Fibroblast of skin of left biceps (primary cell): Measurements from ENCODE around the gene S1PR1.
"Not testable (repeated sequence)": the region's sequence is repeated elsewhere in the genome, so short reads cannot be mapped to it uniquely, and the experiment has no call there.

ENCODE experiments used
- DNase-seq, 2 experiments: peaks; one replicate each; pipeline ENCODE4 v3.0.0-alpha.2; 2013; ENCODE audit warnings: low read depth in 2 of 2

The S1PR1 gene

DNA sequence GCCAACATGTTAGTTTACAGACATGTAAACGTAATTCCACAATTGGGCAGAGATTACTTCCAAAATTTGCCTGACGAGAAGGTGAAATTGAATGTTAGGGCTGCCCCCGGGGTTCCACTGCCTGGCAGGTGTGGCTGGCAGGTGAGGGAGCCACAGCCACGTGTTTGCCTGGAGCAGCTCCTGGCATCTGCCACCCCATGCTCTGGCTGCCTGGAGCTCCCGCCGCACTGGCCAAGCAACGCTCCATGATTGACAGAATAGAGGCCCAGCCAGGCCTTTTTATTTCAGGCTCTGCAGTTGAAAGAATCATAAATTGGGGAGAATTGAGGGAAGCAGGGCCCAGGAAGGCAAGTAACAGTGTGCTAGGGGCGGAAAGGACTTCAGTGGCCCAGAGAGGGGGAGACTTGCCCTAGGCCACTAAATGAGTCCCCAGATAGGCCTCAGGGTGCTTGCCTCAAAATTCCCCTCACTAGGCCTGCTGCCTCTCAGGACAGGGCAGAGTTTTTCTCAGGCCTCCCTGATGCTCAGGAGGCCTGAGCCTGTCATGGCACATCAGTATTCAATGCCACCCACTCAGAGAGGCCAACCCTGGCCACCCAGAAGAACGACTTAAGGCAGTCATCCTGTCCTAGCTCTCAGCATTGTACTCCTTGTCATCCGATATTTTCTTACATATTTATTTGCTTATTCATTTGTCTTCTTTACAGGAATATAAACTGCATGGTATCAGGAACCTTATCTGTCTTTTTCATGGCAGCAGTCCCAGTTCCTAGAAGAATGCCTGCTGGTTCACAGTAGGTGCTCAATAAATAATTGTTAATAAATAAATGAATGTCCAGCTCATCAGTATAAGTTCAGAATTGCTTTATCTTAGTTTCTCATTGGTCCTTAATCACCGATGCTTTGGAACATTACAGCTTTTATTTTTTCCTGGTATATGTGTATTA lies 16.6 kb upstream of the S1PR1 start:
- DNase-seq, result no peak

DNA sequence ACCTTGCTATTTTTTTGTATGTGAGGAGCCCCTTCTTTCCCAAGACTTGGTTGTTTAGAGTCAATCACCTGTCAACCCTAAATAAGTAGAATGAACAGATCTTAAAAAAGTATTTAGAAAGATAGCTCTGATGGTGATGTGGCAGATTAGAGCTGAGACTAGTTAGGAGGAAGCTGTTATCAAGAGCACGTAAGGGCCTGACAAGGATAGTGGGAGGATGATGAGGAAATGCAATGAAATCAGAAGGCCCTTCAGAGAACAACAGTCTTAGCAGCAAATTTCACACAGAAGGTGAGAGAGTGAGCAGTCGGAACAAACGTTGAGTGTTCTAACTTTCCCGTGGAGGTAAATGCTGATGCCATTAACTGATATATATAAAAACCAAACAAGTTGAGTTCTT lies 15.9 kb upstream of the S1PR1 start:
- DNase-seq, result no peak

DNA sequence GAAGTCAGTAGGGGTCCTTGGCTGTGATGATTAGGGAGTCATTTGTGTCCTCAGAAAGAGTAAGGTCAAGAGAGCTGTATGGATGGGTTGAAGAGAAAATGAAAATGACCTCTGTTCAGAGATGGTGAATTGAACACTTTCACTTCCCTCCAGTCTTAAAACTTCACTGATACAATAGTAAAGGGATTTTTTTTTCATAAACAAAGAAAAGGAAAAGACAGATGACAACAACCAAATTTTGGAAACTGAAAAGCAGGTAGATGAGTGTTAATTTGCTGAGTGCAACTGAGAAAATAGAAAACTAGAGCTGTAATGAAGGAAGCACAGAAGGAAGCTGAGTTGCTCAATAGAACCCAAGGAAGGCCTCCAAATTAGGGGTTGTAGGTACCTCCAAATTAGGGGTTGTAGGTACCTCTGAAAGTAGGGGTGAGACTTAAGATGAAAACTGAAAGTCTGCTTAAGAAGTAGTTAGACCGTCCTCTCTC lies 14.8 kb upstream of the S1PR1 start:
- DNase-seq, result no peak

DNA sequence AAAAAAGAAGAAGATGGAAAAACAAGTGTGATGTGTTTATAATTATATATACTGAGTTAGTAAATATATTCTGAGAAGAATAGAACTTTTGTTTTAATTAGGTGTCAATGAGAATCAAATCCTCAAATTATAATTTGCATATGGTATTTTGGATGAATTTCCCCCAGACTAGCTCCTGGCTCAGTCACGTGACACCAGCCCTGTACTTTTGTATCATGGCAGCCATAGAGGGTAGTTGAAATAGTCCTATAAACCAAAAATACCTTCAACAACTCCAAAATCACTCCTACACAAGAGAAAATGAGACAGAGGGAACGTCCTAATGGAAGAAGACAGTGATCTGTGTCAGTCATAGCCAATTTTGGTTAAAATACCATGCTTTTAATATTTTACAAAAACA lies 9.0 kb upstream of the S1PR1 start:
- DNase-seq, result no peak

DNA sequence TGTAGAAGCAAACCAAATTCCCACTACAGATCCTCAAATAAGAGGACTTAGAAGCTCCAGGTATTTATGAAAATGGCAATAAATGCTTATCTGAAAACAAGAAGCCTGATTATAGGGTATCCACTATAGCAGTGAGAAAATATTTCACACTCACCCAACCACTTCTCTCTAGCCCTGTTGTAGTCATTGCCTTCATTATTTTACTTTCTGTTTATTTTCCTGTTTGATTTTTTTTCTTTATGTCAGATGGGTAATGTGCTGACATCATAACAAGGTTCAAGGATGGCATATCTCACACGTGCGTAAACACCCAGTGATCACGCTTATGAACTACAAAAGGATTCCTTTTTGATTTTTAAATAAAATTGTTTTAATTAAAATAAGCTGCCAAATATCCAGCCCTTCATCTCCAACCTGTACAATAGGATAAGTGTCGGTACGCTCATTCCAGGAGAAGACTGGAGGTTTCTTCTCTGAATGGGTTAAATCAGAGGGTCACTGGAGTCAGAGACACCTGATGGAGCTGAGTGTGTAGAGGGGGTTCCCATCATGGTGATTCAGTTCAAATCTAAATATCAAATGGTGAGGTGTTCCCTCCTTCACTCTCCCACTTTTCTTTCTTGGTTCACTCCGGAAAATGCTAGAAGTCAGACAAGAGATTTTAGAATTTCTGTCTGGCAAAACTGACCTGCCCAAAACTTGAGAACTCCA lies 8.2 kb upstream of the S1PR1 start:
- DNase-seq, result no peak

DNA sequence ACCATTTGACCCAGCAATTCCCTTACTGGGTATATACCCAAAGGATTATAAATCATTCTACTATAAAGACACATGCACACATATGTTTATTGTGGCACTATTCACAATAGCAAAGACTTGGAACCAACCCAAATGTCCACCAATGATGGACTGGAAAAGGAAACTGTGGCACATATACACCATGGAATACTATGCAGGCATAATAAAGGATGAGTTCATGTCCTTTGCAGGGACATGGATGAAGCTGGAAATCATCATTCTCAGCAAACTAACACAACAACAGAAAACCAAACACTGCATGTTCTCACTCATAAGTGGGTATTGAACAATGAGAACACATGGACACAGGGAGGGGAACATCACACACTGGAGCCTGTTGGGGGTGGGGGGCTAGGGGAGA lies 4.6 kb upstream of the S1PR1 start:
- not testable (repeated sequence) for DNase-seq

DNA sequence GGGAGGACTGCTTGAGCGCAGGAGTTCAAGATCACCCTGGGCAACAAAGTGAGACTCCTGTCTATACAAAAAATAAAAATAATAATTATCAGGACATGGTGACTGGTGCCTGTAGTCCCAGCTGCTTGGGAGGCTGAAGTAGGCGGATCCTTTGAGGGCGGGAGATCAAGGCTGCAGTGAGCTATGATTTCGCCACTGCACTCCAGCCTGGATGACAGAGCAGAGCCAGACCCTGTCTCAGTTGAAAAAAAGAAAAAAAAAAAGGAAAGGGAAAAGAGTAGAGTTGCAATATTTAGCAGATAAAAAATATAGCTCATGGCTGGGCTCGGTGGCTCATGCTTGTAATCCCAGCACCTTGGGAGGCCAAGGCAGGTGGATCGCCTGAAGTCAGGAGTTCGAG lies 3.3 kb upstream of the S1PR1 start:
- DNase-seq, result no peak

DNA sequence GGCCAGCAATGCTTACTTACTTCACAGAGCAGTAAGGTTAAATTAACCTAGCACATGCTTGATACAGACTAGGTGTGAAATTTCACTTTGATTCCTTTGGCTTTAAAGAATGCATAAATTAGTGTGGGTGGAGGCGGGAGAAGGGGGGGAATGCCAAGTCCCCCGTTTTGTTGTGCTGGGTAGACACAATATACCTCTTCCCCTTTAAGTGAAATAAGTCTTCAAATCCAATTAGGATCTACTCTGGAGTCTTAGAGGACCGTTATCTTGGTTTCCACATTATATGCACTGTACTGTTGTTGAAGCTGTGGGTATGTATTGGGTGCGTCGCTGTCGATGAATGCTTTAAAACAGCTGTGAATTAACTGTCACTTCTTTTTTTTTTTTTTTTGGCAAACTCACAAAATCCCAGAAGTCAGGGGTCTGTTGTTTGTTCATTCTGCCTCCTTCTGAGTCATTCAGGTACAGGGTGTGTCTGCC lies 1.6 kb upstream of the S1PR1 start:
- no peak for DNase-seq

DNA sequence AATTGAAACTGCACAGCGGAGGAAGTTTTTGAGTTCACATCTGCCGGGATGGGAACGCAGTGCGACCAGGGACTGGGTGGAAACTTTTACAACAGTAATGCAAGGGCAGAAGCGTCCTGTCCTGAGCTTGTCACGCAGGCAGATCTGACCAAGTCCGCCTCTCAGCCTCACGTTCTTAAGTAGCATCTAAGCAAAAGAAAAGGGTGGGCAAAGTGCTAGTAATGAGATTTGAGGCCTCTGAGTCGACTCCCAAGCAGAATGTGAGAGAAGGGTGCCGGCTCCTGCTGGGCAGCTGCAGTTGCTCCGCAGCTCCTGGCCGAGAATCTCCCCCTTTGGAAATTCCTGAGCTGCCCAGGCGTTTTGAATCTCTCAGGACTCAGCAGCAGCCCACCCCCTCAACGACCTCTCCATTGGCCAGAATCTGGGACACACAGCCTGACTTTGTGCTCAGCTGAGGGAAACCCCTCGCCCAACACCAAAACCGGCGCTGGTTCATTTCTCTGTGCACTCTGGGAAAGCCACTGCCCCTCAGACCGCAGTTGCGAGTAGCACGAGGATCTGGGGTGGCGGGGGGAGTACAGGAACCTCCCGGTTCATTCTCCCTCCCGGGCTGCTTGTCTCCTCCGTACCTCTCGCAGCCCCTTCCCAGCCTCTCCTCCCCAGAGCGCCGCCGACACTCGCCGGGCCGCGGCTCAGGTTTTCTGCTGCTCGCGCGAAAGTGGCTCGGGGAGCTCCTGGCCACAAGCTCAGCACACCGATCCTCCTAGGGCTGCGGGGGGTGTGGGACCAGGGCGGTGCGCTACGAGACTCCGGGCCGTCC lies 913 bp upstream of the S1PR1 start:
- no peak for DNase-seq

DNA sequence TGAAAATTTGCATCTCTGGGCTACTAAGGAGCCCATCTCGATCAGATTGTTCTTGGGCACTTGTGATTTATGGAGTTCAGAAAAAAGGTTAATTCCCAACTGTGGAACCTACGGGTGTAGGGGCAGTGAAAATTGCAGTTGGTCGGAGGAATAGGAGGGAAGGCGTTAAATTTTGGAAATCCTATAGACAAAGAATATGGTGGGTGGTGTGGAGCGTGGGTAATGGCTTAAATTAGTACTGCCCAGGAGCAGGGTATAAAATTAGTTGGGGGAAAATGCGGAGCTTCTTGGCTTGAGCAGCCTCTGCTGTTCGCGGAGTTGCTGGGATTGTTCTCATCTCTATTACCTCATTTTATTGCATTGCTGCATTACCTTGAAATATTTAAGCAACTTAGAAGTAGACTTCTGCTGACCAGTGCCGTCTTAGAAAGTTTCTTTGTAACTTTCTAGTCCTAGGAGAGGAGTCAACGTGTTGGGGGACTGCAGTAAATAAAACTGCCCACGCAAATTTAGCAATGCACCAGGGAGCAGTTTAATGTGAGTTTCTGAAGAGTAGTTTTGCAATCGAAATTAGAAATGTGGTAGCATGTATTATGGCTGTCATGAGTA lies 514 bp downstream of the S1PR1 start:
- DNase-seq, result peak in 1 of 2 experiments; percentile 40

DNA sequence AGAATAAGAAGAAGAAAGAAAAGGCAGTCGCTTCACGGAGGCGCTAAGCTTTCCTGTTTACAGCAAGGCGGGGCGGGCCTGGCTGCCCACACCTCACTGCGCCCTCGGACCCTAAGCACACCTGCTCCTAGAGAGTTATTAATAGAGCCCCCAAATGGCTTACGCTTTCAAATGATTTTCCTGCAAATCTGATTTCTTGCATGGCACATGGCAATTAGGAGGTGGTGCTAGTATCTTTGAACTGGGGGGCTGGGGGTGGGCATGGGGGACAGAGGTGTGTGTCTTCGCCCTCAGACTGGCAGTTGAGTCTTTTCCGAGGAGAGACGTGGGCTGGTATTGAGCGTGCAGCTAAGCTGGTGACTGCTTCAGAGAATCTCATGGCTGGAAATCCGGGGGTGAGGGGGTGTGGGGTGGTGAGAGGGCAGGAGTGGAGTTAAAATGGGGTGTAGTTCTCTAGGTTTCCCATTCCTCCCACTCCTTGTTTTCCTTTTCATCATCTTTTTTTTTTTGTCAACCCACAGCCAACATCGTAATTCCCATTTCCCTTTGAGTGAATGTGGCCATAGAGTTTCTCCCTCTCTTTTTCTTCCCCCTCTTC lies 1.3 kb downstream of the S1PR1 start:
- no peak for DNase-seq

DNA sequence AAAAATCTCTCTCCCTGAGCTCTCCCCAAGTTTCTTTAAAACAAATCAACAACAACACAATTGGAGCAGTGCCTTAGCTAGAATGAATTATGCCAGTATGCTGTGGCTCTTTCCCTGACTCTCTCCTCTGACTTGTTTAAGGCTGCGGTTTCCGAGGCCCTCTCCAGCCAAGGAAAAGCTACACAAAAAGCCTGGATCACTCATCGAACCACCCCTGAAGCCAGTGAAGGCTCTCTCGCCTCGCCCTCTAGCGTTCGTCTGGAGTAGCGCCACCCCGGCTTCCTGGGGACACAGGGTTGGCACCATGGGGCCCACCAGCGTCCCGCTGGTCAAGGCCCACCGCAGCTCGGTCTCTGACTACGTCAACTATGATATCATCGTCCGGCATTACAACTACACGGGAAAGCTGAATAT lies 1.9 kb downstream of the S1PR1 start:
- peak in 1 of 2 experiments; percentile 76 for DNase-seq

DNA sequence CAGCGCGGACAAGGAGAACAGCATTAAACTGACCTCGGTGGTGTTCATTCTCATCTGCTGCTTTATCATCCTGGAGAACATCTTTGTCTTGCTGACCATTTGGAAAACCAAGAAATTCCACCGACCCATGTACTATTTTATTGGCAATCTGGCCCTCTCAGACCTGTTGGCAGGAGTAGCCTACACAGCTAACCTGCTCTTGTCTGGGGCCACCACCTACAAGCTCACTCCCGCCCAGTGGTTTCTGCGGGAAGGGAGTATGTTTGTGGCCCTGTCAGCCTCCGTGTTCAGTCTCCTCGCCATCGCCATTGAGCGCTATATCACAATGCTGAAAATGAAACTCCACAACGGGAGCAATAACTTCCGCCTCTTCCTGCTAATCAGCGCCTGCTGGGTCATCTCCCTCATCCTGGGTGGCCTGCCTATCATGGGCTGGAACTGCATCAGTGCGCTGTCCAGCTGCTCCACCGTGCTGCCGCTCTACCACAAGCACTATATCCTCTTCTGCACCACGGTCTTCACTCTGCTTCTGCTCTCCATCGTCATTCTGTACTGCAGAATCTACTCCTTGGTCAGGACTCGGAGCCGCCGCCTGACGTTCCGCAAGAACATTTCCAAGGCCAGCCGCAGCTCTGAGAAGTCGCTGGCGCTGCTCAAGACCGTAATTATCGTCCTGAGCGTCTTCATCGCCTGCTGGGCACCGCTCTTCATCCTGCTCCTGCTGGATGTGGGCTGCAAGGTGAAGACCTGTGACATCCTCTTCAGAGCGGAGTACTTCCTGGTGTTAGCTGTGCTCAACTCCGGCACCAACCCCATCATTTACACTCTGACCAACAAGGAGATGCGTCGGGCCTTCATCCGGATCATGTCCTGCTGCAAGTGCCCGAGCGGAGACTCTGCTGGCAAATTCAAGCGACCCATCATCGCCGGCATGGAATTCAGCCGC lies 2.5 kb downstream of the S1PR1 start:
- no peak for DNase-seq

DNA sequence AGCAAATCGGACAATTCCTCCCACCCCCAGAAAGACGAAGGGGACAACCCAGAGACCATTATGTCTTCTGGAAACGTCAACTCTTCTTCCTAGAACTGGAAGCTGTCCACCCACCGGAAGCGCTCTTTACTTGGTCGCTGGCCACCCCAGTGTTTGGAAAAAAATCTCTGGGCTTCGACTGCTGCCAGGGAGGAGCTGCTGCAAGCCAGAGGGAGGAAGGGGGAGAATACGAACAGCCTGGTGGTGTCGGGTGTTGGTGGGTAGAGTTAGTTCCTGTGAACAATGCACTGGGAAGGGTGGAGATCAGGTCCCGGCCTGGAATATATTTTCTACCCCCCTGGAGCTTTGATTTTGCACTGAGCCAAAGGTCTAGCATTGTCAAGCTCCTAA lies 3.2 kb downstream of the S1PR1 start:
- no peak for DNase-seq

DNA sequence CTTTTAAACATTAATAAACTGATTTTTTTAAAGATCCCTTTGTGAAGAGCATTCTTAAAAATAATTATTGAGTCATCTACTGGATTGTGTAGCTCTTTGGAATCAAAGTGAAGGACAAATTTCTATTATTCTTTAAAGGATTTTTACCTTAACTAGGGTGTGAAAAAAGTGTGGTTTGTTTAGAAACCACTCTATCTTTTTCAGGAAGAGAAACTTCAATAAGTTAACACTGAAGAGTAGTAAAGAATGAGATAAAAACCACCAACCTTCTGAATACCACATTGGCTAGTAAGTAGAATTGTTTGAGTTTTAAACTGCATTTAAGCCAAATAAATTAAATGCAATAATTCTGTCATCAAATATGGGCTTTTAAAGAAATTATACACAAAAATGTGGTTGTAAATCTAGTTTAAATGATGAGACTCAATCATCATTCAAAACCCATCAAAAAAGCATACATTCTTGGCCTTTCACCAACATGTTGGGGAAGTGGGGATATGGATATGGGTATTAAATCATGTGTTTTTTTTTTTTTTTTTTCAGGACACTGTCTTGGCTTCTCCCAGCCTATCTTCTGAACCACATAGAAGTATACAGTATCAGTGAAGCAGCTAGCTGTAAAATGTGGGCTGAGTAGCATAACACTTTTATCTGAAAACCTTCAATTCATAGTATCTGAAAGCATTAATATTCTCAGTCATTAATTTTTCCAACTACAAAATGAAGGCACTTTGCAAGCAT lies 4.8 kb downstream of the S1PR1 start:
- peak; percentile 69 to 77 for DNase-seq

DNA sequence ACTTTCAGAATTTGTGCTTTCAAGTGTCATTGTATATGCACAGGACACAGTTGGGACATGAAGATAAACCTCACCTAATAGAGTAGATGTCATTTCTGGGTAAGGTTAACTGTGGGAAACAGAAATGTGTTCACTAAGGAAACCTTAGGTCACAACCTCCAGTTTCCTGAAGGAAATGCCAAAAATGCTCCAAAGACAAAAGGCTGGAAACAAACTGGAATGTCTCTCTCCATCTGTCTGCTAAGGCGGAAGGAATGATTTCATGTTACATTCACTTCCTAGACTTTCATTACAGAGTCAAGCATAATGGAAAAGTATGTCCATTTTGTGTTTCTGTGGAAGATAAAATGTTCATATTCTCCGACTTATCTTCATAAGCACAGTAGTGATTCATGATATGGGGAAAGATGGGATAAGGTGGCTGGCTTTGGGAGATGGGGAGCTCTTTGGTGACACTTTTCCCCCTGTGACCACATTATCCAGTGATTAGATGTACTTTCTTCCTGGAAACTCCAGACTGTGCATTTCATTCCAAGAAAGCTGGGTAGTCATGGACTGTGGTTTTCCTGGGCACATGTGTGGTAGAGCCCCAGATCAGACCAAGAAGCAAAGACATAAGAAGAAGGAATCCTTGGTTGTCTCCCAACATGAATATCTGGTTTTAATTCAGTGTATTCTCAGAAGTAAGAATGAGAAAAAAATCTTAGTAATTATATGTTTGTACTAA lies 5.7 kb downstream of the S1PR1 start:
- DNase-seq, result no peak

DNA sequence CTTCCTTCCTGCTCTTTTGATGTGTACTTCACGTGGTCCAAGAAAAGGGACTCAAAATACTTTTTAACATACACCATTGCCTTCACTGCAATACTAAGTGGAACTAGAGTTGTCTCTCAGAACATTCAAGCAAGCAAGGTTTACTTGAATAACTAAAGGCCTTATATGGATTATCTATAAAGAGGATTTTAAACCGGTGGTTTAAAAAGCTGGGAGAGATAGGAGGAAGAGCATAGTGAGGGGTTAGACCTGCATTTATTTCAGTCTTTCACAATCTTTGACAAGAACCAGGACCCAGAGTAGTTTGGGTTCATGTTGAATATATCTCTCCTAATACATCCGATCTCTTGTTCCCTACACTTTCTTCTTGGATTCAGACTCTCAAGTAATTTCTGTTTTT lies 6.9 kb downstream of the S1PR1 start:
- DNase-seq, result no peak

DNA sequence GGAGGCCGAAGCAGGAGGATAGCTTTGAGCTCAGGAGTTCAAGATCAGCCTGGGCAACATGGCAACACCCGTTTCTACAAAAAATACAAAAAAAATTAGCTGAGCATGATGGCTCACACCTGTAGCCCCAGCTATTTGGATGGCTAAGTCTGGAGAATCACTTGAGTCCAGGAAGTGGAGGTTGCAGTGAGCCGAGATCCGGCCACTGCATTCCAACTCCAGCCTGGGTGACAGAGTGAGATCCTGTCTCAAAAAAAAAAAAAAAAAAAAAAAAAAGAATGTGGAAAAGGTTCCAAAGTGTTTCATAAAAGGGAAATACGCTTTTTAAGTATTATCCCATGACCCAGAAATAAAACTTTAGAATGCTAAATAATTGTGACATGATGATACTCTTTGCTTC lies 8.0 kb downstream of the S1PR1 start:
- DNase-seq, result no peak
